GM21381 (cell line): ENCODE data around the gene RCHY1.
"Not testable (repeated sequence)": the region's sequence is repeated elsewhere in the genome, so short reads cannot be mapped to it uniquely, and the experiment has no call there.

Experiments used
- ATAC-seq: cut with Tn5 transposase; IDR thresholded peaks from one replicate; pipeline ENCODE4 v1.9.1; 2021; ENCODE audit warnings: mild to moderate bottlenecking, moderate library complexity; ENCODE audit not compliant: unreplicated experiment

The RCHY1 gene

DNA sequence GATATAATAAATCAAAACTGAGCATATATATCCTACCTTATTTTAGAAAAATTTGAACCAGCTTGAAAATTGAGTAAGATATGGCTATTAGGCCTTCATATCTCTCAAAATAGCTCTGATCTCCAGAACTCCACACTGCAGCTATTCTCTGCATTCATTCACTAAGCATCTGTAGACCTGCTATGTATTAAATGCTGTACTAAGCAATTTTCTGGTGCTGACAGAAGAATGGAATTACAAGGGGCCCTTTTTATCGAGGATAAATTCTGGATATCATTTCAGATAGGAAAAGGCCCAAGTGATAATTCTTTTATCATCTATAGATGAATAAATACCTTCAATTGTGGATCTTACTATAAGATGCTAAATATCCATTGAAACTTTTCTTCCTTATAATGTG lies 1.9 kb upstream of the RCHY1 start:
- ATAC-seq: no peak

DNA sequence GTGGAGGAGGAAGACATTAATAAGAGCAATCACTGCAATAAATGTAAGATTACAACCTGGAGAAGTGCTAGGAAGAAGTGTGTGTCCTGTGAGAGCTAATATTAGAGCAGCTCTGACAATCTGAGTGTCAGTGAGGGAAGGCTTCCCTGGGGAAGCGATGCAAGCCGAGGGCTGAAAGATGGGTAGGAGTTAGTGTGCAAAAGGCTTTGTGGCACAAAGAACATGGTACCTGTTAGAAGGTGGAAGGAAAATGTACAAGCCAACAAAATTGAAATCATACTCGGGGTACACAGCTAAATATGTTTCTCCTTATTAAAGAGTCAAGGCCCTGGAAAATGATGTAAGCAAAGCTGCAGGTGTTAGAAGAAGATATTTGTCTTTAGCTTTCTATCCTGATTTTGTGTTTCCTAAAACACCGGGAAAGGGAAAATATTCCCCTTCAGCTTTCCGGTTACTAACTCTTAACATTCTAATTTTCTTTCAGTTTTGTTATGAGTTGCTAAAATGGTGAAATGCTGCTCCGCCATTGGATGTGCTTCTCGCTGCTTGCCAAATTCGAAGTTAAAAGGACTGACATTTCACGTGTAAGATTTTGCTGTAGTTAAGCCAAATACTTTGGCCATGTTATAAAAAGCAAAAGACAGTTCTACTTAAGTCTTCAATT lies 878 bp upstream of the RCHY1 start:
- ATAC-seq: no peak

DNA sequence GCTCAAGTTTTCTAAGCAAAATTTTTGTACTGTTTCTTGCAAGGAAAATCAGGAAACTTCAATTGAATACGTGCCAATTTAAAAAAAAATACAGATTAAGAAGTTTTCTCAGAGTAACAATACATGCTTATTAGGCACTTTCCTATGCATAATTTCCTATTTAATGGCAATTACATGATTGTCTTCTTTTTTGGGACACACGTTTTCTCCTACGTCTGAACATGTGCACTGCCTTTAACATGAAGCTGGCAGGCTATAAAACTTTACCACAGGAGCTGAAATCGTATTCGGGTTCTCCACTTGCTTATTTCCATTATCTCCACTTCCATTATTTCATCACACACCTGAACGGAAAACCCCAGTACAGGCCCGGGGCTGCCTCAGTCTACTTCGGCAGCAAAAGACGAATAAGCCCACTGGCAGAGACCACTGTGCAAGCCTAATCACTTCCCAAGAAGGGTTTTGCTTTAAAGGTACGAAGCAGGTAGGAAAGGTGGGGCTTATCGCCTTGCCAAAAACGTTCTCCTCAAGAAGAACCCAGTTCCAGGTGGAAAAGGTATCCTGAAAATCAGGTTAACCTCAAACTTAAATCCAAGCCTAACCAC lies 575 bp downstream of the RCHY1 start:
- no peak for ATAC-seq

DNA sequence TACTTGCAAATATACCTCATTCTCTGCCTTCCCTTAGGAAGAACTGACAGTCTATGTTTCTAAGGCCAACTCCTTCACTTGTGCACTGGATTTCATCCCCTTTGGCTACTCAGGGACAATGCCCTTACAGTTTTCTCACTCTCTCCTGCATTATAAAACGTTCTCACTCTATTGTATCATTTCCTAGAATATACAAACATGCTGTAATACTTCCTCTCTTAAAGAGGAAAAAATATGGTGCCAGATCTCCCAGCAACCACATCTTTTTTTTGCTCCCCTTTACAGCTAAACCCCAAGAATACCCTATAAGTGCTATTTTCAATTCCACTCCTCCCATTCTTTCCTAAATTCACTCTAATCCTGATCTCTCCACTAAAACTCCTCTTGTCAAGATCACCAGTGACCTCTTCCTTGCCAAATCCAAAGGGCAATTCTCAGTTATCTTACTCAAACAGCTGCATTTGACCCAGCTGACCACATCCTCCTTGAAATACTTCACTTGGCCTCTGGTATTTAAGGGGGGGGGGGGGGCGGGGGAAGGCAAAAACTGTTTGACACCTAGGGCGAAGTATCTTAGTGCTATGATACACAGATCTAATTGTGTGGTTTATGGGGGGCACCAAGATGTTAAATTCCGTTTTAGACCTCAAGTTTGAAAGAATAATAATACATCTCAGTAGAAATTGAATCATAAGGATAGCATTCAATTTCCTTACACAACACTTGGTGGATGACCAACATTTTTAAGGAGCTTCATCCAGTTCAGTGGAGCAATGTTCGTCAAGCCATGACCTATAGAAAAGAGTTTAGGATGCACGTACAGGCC lies 1.6 kb downstream of the RCHY1 start:
- no peak for ATAC-seq

DNA sequence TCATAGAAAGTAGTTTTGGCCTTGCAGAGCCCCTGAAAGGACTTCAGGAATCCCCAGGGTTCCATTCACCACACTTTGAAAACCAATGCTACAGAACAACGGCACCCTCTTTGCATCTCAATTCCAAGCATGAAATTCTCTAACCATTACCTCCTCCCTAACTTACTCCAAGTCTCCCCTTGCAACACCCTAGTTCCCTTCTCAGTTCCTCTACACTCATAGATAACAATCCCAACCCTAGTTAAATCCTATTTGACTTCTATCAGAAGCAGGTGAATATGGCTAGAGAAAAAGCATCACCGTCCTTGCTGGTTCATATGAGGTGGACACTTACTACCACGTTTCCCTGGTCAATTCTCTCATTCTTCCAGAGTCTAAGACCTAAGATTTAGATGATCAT lies 2.4 kb downstream of the RCHY1 start:
- no peak for ATAC-seq

DNA sequence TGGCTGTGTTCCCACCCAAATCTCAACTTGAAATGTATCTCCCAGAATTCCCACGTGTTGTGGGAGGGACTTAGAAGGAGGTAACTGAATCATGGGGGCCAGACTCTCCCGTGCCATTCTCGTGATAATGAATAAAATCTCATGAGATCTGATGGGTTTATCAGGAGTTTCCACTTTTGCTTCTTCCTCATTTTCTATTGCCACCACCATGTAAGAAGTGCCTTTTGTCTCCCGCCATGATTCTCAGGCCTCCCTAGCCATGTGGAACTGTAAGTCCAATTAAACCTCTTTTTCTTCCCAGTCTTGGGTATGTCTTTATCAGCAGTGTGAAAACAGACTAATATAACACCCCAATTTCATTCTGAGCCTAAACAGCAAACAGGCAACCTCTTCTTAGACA lies 4.6 kb downstream of the RCHY1 start:
- not testable (repeated sequence) for ATAC-seq

DNA sequence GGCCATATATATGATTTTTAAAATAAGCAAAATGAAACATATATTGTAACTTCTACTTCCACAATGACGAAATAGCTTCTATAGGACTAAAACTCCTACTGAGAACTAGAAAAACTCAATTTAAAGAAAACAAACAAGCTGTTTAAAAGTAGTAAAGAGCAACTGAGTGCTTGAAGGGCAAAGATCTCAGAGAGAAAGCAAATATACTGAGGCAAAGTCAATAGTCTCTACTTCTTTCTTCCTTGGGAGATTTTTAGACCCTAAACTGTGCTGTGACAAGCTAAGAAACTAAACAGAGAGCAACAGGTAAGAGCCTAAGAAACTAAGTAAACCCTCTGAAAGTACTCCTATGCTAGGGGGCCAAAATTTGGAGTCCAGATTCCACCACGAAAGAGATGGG lies 8.6 kb downstream of the RCHY1 start:
- ATAC-seq: no peak

- ATAC-seq: no peak
These were observed 11.5 kb downstream of the RCHY1 start for GRCh38 chr4:75502671-75503070.

GRCh38 chr4:75499900-75500299 lies 14.3 kb downstream of the RCHY1 start:
- ATAC-seq: no peak

- no peak for ATAC-seq
These were observed 16.2 kb downstream of the RCHY1 start for GRCh38 chr4:75498041-75498440.

GRCh38 chr4:75497133-75497532 lies 17.1 kb downstream of the RCHY1 start:
- no peak for ATAC-seq

- ATAC-seq: no peak
These were observed 17.8 kb downstream of the RCHY1 start for GRCh38 chr4:75496406-75496805.

- no peak for ATAC-seq
These were observed 18.7 kb downstream of the RCHY1 start for GRCh38 chr4:75495476-75495875.

DNA sequence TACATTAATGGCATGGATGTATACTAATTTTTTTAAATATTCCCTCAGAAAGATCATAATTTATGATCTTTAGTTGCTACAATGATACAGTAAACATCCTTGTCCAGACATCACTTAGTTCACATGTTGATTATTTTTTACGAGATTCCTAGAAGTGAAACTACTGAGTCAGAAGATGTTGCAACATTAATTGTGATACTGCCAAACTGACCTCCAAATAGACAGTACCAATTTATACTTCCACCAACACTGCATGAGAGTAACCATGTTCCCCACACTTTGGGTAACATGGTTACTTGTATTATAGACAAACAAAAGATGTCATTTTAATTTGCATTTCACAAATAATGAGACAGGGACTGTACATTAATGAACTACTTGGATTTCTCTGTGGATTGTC lies 19.6 kb downstream of the RCHY1 start:
- ATAC-seq: no peak

DNA sequence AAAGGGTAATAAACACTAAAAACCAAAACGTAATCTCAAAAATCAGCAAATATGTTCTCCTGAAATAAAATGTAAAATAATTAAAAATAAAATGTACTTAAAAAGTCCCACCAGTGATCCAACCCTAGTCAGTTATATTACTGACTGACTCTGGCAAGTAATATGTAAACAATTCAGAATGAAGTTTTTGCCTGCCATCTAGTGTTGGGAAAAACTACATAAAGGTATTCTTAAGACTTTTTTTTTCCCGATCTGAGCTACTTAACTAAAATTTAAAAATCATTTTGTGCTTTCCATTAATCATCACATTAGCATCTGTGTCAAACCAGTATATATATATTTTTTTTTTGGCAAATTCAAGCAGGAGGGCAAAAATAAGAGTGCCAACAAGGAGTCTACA lies 24.0 kb downstream of the RCHY1 start:
- no peak for ATAC-seq

DNA sequence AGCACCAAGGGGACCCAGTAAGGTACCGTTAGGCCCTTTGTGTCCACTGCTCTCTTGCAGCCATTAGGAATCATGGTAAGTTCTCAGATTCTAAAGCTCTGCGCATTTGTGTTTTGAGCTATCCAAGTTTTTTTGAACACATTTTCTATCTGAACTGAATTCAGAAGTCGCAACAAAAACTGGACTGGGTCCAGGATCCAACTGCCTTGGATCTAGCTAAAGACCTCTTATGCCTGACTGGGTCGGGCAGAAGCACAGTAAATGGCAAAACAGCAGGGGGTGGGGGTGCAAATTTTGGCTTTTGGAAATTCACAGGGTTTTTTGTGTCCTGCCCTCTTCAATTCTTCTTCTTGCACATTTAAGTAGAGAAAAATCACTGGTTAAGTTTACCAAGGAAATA lies 30.0 kb downstream of the RCHY1 start:
- no peak for ATAC-seq

DNA sequence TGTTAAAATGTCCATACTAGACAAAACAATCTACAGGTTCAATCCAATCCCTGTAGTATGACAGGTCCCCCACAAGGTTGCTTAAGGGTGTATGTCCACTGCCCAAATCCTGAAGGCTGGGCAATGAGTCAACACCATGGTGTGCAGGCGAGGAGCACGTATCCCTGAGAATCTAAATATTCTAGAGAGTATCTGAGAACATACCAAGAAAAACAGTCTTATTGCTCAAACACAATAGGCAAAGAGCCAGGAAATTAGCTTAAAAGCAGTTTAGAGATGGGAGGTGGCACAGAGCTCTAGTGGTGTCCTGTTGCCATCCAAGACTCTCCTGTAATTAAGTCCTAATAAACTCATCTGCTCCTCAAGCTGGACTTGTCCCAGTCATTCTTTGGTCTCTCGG lies 37.0 kb downstream of the RCHY1 start:
- no peak for ATAC-seq

DNA sequence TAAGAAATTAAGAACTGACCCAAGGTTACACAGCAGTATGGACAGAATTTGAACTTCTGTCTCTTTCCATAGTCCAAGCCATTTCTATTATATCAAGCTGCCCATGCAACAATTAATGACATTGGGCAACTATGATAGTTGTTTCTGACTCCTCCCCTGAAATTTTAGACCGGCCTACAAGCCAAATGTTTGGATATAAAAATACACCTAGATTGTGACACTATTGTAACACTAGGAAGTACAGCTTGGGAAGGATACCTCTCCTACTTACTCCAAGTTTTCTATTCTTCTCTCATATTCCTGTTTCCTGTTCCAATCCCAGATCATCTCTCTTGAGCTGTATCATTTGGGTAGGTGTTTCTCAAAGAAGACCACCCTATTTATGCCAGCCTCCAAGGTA lies 43.5 kb downstream of the RCHY1 start:
- no peak for ATAC-seq

DNA sequence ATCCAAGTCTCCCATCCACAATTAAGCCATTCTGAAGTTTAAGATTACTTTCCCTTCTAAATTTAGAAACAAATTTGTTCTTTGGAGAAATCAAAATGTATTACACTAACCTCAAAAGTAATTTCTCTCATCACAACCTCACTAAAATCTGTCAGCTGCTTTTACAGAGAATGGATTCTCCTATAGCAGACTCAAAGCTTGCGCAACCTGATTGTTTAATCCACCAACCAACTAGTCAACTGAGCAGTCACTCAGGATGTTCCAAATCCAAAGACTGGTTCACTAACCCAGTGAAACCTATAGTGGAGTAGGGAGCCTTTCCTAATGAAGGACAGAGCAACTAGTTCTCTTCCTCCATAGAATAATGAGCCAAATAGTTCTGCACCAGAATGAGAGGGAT lies 44.3 kb downstream of the RCHY1 start:
- no peak for ATAC-seq

DNA sequence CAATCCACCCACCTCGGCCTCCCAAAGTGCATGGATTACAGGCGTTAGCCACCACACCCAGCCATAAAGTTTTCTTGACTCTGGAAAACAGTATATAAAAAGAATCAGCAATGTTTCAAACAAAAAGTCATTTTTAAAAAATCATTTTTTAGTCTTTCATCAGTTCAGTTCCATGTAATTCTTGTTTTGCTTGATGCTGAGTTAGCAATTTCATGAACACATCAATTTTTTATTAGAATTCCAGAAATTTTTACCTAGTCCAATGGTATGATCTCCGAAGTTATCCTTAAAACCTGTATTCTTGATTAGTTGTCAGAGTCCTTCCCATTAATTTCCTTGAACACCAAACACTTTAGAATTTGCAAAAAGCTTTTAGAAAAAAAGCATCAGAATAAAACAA lies 56.8 kb downstream of the RCHY1 start:
- ATAC-seq: no peak

- no peak for ATAC-seq
These were observed 80.1 kb downstream of the RCHY1 start for GRCh38 chr4:75434105-75434504.

- no peak for ATAC-seq
These were observed 81.5 kb downstream of the RCHY1 start for GRCh38 chr4:75432683-75433082.
